Activated CD4-positive, alpha-beta T cell treated with anti-CD3 and anti-CD28 coated beads, Interleukin-2, amount 10 ng/mL, durations not matched to agents 24 days and 14 days (primary cell): ENCODE data around the gene CAST. TPM values are rescaled to one million over a fixed set of nuclear protein-coding genes. Genes with fewer than 3 reads are reported as not detected.
"Not testable (repeated sequence)": the region's sequence is repeated elsewhere in the genome, so short reads cannot be mapped to it uniquely, and the experiment has no call there.

Experiments used
- DNase-seq: peaks from one replicate; pipeline ENCODE4 v3.0.0; 2022
- H3K27ac Mint-ChIP-seq: one replicate; pipeline ENCODE4 v1.8.0; 2022; ENCODE audit warnings: mild to moderate bottlenecking, mixed read lengths
- H3K27me3 Mint-ChIP-seq: one replicate; pipeline ENCODE4 v1.8.0; 2022; ENCODE audit warnings: mixed read lengths
- H3K36me3 Mint-ChIP-seq: one replicate; pipeline ENCODE4 v1.8.0; 2022; ENCODE audit warnings: low read depth, mild to moderate bottlenecking, mixed read lengths
- H3K4me1 Mint-ChIP-seq: one replicate; pipeline ENCODE4 v1.8.0; 2021; ENCODE audit warnings: mixed read lengths
- H3K4me3 Mint-ChIP-seq: one replicate; pipeline ENCODE4 v1.8.0; 2022; ENCODE audit warnings: mild to moderate bottlenecking, moderate library complexity, mixed read lengths
- H3K9me3 Mint-ChIP-seq: one replicate; pipeline ENCODE4 v1.8.0; 2021; ENCODE audit warnings: mixed read lengths
- intact Hi-C: fragments of 100-400 bp; cut with micrococcal nuclease; formaldehyde crosslinking; loops from one replicate; pipeline ENCODE4 v1.15.1; 2023
- total RNA-seq: library from RNA; stranded (reverse); gene quantifications from 2 replicates; pipeline ENCODE4 v1.2.3, GENCODE V29; 2022

Gene CAST
- total RNA-seq, 1 donor from 2014 or later: 104 TPM

DNA sequence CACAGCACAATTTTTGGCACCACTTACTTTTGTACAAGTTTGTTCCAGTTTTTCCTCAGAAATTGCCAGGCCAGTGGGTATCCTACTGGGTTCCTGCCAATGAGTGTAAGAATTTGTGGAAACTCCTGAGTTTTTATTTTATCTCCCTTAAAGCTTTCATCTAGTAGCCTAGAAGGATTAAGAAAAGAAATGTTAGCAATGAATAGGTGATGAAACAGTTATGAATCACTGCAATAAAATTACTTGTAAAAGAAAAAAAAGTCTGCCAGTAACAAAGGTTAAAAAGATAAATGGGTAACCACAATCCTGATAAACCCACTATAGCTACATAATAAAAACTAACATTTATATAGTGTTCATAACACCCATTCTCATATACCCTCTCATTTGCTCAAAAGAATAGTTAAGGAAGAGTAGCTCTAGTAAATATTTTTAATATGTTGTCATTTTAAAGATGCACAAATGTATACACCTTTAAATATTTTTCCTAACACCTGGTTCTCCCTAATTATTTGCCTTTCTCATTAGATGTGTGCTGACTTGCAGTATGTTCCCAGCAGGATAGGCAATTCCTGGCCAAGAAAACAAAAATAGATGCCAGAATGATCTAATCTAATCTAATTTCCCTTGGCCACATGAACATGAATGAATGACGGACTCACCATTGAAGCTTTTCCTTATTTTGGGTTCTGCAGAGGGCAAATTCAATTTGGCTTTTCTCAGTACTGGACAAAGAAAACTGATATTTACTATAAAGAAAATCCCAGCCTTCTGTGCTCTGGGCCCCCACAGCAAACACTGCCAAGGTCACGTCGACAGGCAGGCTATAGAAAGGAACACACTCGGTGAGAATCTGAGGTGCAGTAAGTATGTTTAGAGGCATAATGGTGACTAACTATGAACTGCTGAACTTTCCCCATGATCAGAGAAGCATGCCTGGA lies 119.1 kb downstream of the CAST start:
- DNase-seq: no peak
- H3K9me3 Mint-ChIP-seq: no peaks in the 10 kb centered on the region
- H3K4me1 Mint-ChIP-seq: peaks cover 2% of the 10 kb centered on the region

GRCh38 chr5:96783326-96783725 lies 121.2 kb downstream of the CAST start:
- no peak overlapping the region for H3K27ac Mint-ChIP-seq
- no peak overlapping the region for H3K4me3 Mint-ChIP-seq
- no peaks in the 10 kb centered on the region for H3K27me3 Mint-ChIP-seq
- H3K4me1 Mint-ChIP-seq: peaks cover 2% of the 10 kb centered on the region
- no peaks in the 10 kb centered on the region for H3K9me3 Mint-ChIP-seq
- intact Hi-C loops: no loop called here
- peaks cover 71% of the 10 kb centered on the region for H3K36me3 Mint-ChIP-seq
- DNase-seq: no peak

More for the DNA sequence above, 119.1 kb downstream of the CAST start:
- intact Hi-C loops: no loop called here
- H3K36me3 Mint-ChIP-seq: peaks cover 74% of the 10 kb centered on the region
- no peak overlapping the region for H3K27ac Mint-ChIP-seq
- H3K27me3 Mint-ChIP-seq: no peaks in the 10 kb centered on the region
- H3K4me3 Mint-ChIP-seq: no peak overlapping the region

DNA sequence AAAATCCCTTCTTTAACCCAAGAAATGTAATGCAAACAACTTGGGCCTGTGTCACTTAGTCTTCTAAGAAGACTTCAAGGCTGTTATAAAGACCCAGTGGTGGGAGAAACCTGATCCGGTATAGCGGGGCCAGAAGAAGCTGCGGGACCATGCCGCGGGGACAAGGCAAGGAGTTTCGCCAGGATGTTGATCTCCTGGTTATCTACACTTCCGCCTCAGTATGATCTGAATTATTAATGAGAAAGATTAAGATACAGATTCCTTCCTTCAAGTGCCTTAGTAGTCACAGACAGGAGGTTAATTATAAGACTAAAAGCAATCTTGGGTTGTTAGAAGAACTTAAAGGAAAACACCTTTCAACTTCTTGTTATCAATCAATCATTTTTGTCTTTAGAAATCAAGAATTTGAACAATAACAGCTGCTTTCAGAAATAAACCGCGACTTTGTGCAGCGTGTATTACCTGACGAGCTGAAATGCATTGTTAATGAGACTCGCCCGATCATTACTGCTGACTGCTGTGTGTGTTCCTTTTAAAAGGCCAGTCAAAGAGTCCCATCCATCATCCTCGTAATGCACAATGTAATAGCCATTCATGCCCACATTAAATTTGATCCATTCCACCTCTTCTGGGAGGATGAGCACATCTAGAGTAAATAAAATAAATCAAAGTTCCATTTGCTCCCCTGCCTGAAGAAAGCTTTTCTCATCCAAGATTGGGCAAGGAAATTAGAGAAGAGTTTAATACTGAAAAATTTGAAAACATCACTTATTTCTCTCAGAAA lies 123.3 kb downstream of the CAST start:
- Mint-ChIP-seq H3K9me3 (no peaks in the 10 kb centered on the region), H3K27ac (peak overlapping the region; percentile 1), H3K4me1 (peaks cover 2% of the 10 kb centered on the region), H3K4me3 (no peak overlapping the region), H3K27me3 (no peaks in the 10 kb centered on the region), H3K36me3 (peaks cover 69% of the 10 kb centered on the region)
- peak; percentile 52 for DNase-seq
- intact Hi-C loops: no loop called here

GRCh38 chr5:96788112-96788749 lies 126.1 kb downstream of the CAST start:
- DNase-seq: peak; percentile 54
- Mint-ChIP-seq H3K27ac (peak overlapping the region; percentile 8), H3K4me3 (no peak overlapping the region), H3K36me3 (peaks cover 63% of the 10 kb centered on the region), H3K9me3 (no peaks in the 10 kb centered on the region), H3K4me1 (no peaks in the 10 kb centered on the region), H3K27me3 (no peaks in the 10 kb centered on the region)
- intact Hi-C loops: no loop called here

DNA sequence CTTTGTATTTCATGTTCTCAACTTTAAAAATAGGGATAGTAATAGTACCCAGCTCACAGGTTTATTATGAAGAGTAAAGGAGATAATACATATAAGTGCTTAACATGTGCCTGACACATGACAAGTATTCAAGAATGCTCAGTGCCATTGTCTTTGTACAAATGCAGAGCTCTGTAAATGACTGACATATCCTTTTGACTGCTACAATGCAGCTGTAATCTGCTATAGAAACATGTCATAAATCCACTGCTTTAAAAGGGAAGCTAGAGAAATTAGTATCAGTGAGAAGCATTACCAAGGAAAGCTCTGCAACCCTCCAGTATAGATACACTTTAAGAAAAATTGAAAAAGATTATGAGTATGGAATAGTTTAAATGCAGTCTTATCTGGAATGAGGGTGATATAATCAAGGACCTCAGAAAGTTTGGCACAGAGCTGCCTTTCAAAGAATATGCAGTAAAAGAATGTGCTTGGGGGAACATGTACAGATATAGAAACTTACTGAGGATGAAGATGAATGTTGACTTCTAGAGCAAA lies 127.7 kb downstream of the CAST start:
- Mint-ChIP-seq H3K4me1 (peaks cover 6% of the 10 kb centered on the region), H3K4me3 (no peak overlapping the region), H3K27ac (peak overlapping the region; percentile 5), H3K36me3 (peaks cover 70% of the 10 kb centered on the region), H3K27me3 (no peaks in the 10 kb centered on the region), H3K9me3 (no peaks in the 10 kb centered on the region)
- no peak for DNase-seq
- intact Hi-C loops: no loop called here

- H3K27ac Mint-ChIP-seq: no peak overlapping the region
- peaks cover 4% of the 10 kb centered on the region for H3K9me3 Mint-ChIP-seq
- peaks cover 16% of the 10 kb centered on the region for H3K4me1 Mint-ChIP-seq
- intact Hi-C loops: no loop called here
- no peak overlapping the region for H3K4me3 Mint-ChIP-seq
- H3K27me3 Mint-ChIP-seq: no peaks in the 10 kb centered on the region
- peaks cover 70% of the 10 kb centered on the region for H3K36me3 Mint-ChIP-seq
- peak; percentile 47 for DNase-seq
Measured at GRCh38 chr5:96790961-96791504, 128.9 kb downstream of the CAST start.

GRCh38 chr5:96794757-96795156 lies 132.6 kb downstream of the CAST start:
- no peak overlapping the region for H3K4me3 Mint-ChIP-seq
- H3K27ac Mint-ChIP-seq: peak overlapping the region; percentile 65
- peaks cover 83% of the 10 kb centered on the region for H3K36me3 Mint-ChIP-seq
- H3K27me3 Mint-ChIP-seq: no peaks in the 10 kb centered on the region
- DNase-seq: peak; percentile 75
- H3K4me1 Mint-ChIP-seq: peaks cover 27% of the 10 kb centered on the region
- intact Hi-C loops: no loop called here
- peaks cover 4% of the 10 kb centered on the region for H3K9me3 Mint-ChIP-seq

DNA sequence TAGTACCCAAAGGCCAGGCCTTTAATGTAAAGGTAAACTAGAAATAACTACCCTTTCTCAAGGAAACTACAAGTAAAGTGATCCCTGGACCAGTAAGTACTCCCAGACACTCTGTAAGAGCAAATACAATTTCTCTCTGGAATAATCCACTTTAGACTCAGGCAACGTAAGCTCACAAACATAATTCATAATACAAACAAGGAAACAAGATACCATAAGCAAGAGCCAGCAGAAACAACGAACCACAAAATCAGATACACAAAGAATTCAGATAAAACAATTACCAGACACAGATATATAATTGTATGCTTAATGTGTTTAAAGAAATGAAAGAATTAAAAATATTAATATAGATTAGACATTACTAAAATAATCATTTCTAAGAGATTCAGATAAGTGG lies 133.4 kb downstream of the CAST start:
- Mint-ChIP-seq H3K36me3 (peaks cover 80% of the 10 kb centered on the region), H3K9me3 (peaks cover 4% of the 10 kb centered on the region), H3K27ac (no peak overlapping the region), H3K4me3 (no peak overlapping the region), H3K27me3 (no peaks in the 10 kb centered on the region), H3K4me1 (peaks cover 29% of the 10 kb centered on the region)
- intact Hi-C loops: no loop called here
- DNase-seq: no peak

GRCh38 chr5:96796434-96796833 lies 134.3 kb downstream of the CAST start:
- intact Hi-C loops: no loop called here
- Mint-ChIP-seq H3K4me3 (no peak overlapping the region), H3K4me1 (peaks cover 33% of the 10 kb centered on the region), H3K36me3 (peaks cover 81% of the 10 kb centered on the region), H3K9me3 (peaks cover 4% of the 10 kb centered on the region), H3K27me3 (no peaks in the 10 kb centered on the region), H3K27ac (no peak overlapping the region)
- DNase-seq: no peak

DNA sequence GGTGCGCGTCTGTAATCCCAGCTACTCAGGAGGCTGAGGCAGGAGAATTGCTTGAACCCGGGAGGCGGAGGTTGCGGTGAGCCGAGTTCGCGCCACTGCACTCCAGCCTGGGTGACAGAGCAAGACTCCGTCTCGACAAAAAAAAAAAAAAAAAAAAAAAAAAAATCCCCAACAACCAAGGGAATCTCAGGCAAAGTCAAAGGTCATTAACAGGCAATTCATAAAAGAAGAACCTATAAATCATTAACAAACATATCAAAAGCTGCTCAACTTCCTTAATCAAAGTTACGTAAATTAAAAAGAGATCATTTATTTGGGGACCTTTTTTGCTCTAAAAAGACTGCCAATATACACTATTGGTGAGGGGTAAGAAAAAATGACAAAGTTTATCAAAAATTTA lies 139.5 kb downstream of the CAST start:
- intact Hi-C loops, DNase-seq, H3K4me3 Mint-ChIP-seq, H3K27me3 Mint-ChIP-seq, H3K27ac Mint-ChIP-seq, H3K9me3 Mint-ChIP-seq: not testable (repeated sequence)
- Mint-ChIP-seq H3K36me3 (peaks cover 74% of the 10 kb centered on the region), H3K4me1 (peaks cover 52% of the 10 kb centered on the region)

DNA sequence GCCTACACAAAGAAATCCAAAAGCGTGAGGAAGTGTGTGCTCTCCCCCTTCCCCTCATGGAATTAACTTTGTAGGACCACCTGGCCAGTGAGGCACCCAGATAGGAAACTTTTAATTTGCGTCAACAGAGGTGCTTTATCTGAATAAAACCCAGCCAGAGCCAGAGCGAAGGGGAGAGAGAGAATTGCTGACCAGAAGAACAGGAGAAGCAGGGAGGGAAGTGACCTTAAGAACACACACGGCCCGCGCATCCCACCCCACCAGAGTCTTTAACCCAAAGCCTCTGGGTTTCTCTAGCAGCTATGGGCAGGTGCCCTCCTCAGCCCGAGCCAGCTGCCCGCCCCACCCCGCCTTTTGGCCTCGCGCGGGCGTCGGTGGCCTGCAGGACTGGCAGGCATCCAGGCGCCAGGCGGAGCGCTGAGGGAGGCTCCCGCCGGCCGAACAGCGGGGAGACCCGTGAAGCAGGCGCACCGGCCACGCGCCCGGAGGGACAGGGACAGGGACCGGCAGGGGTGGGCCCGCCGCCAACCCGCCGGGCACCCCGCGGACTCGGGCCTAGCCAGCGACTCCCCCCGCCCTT lies 145.0 kb downstream of the CAST start:
- Mint-ChIP-seq H3K4me3 (peak overlapping the region; percentile 90), H3K9me3 (no peaks in the 10 kb centered on the region), H3K27me3 (no peaks in the 10 kb centered on the region), H3K4me1 (peaks cover 60% of the 10 kb centered on the region), H3K27ac (peak overlapping the region; percentile 94), H3K36me3 (peaks cover 36% of the 10 kb centered on the region)
- intact Hi-C loops: loop anchor here (2.0 to 5.0 kb wide), 4 partner anchors 105 to 376 kb away; partner anchors contain the start of genes CAST and RIOK2
- peak; percentile 86 for DNase-seq

DNA sequence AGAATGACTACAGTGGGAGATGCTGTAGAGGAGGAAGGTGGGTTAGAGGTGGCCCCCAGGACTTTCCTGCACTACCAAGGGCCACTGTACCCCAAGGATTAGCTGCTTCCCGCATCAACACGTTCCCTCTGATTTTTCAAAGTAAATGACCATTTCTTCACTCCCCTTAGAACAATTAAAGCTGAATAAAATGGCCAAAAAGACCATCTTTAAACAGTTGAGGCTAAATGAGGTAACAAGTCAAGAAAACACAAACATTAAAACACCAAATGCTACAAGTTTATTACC lies 146.3 kb downstream of the CAST start:
- H3K27me3 Mint-ChIP-seq: no peaks in the 10 kb centered on the region
- intact Hi-C loops: loop anchor here (1.0 to 5.0 kb wide), 7 partner anchors 8 to 146 kb away; partner anchors contain the start of genes CAST and ERAP2
- H3K4me3 Mint-ChIP-seq: peak overlapping the region; percentile 90
- H3K36me3 Mint-ChIP-seq: peaks cover 25% of the 10 kb centered on the region
- peaks cover 55% of the 10 kb centered on the region for H3K4me1 Mint-ChIP-seq
- no peaks in the 10 kb centered on the region for H3K9me3 Mint-ChIP-seq
- DNase-seq: no peak
- H3K27ac Mint-ChIP-seq: peak overlapping the region; percentile 99
